Left lung (tissue), 10 donors: ENCODE data around the gene ST7. TPM values are rescaled to one million over a fixed set of nuclear protein-coding genes. Genes with fewer than 3 reads are reported as not detected.

Experiments
- ATAC-seq: fragments of 200-7000 bp; cut with Tn5 transposase; one replicate; pipeline ENCODE4 v1.9.1; 2020; ENCODE audit warnings: moderate library complexity
- DNase-seq, 4 donors: peaks; one replicate each; pipeline ENCODE4 v3.0.0-alpha.2; 2013 to 2020
- H3K27ac ChIP-seq, 2 donors: fragments of 200-600 bp; sonication (generic) in 1 of 2; one replicate each; pipeline versions ENCODE4 v1.5.0 to v1.8.0; 2020 to 2021
- H3K27me3 ChIP-seq, 2 donors: fragments of 200-600 bp; sonication (generic) in 1 of 2; one replicate each; pipeline versions ENCODE4 v1.5.0 to v1.8.0; 2020 to 2021
- H3K36me3 ChIP-seq, 2 donors: fragments of 200-600 bp; sonication (generic) in 1 of 2; one replicate each; pipeline versions ENCODE4 v1.5.0 to v1.8.0; 2020 to 2021
- H3K4me1 ChIP-seq, 2 donors: fragments of 200-600 bp; one replicate each; pipeline ENCODE4 v1.8.0; 2021
- H3K4me3 ChIP-seq, 2 donors: fragments of 200-600 bp; sonication (generic) in 1 of 2; one replicate each; pipeline versions ENCODE4 v1.5.0 to v1.8.0; 2020 to 2021; ENCODE audit warnings: mild to moderate bottlenecking in 1 of 2
- H3K9me3 ChIP-seq, 2 donors: fragments of 200-600 bp; sonication (generic) in 1 of 2; one replicate each; pipeline versions ENCODE4 v1.5.0 to v1.8.0; 2020 to 2021
- CTCF ChIP-seq, 2 donors: fragments of 200-600 bp; sonication (generic) in 1 of 2; IDR thresholded peaks; one replicate each; pipeline versions ENCODE4 v1.5.0 to v1.8.0; 2021; ENCODE audit warnings: antibody characterized with exemption in 2 of 2
- intact Hi-C, 2 donors: fragments of 100-400 bp; cut with DNase I; formaldehyde crosslinking; loops; one replicate each; pipeline versions ENCODE4 v1.11.2 to v1.14.2; 2022
- polyA plus RNA-seq, 6 donors: library from polyadenylated mRNA; unstranded; fragments of 120-200 nt; gene quantifications; one replicate each; pipeline ENCODE4 v1.2.1, GENCODE V29; 2013; ENCODE audit not compliant: insufficient read length in 6 of 6
- total RNA-seq, 2 donors: library from RNA; stranded (reverse); fragmentation: NEBNext Ultra II Directional; extraction: Animal tissue kit (Norgen Biotek cat#: 25700); gene quantifications; one replicate each; pipeline ENCODE4 v1.2.1, GENCODE V29; 2021
- donor health status: DM: no; HTN: yes; CAD: no.
- donor health status: DM: no; HTN: no; CAD: no.

ST7 gene
- total and polyA plus RNA-seq, 8 donors, result 36.3 to 60.6 (median 48.4) TPM

- ATAC-seq, result no peak
- no peak for DNase-seq
- intact Hi-C loops, result no loop called here
- H3K36me3 ChIP-seq, result no peaks in the 10 kb centered on the region
- H3K9me3 ChIP-seq, result no peaks in the 10 kb centered on the region
- H3K27ac ChIP-seq, result no peak overlapping the region
- TF ChIP-seq CTCF (IDR thresholded peaks at IDR 0.05), result no peak
- H3K27me3 ChIP-seq, result no peaks in the 10 kb centered on the region
- no peak overlapping the region for H3K4me3 ChIP-seq
- H3K4me1 ChIP-seq, result peaks cover 0 to 3% of the 10 kb centered on the region in 2 donors
Observed at GRCh38 chr7:117001283-117001682, 48.0 kb downstream of the ST7 start.

GRCh38 chr7:117004899-117005298, 51.6 kb downstream of the ST7 start:
- Histone ChIP-seq H3K4me3 (no peak overlapping the region), H3K27ac (no peak overlapping the region), H3K27me3 (no peaks in the 10 kb centered on the region), H3K4me1 (peaks cover 0 to 21% of the 10 kb centered on the region in 2 donors), H3K36me3 (no peaks in the 10 kb centered on the region), H3K9me3 (no peaks in the 10 kb centered on the region)
- no peak for TF ChIP-seq CTCF (IDR thresholded peaks at IDR 0.05)
- intact Hi-C loops, result no loop called here
- ATAC-seq (no peak), DNase-seq (no peak)

- Histone ChIP-seq H3K4me1 (peaks cover 0 to 26% of the 10 kb centered on the region in 2 donors), H3K27me3 (no peaks in the 10 kb centered on the region), H3K9me3 (no peaks in the 10 kb centered on the region), H3K4me3 (no peak overlapping the region), H3K27ac (no peak overlapping the region), H3K36me3 (no peaks in the 10 kb centered on the region)
- intact Hi-C loops, result no loop called here
- no peak for TF ChIP-seq CTCF (IDR thresholded peaks at IDR 0.05)
- DNase-seq (no peak), ATAC-seq (no peak)
Observed at GRCh38 chr7:117005449-117005848, 52.1 kb downstream of the ST7 start.

- ATAC-seq (no peak), DNase-seq (no peak)
- TF ChIP-seq CTCF (IDR thresholded peaks at IDR 0.05), result no peak
- intact Hi-C loops, result no loop called here
- H3K36me3 ChIP-seq, result no peaks in the 10 kb centered on the region
- H3K9me3 ChIP-seq, result no peaks in the 10 kb centered on the region
- H3K4me3 ChIP-seq, result no peak overlapping the region
- no peak overlapping the region for H3K27ac ChIP-seq
- H3K4me1 ChIP-seq, result peaks cover 0 to 28% of the 10 kb centered on the region in 2 donors
- no peaks in the 10 kb centered on the region for H3K27me3 ChIP-seq
Observed at GRCh38 chr7:117006907-117007684, 53.8 kb downstream of the ST7 start.

- H3K9me3 ChIP-seq, result no peaks in the 10 kb centered on the region
- H3K27ac ChIP-seq, result no peak overlapping the region
- no peak for TF ChIP-seq CTCF (IDR thresholded peaks at IDR 0.05)
- no peaks in the 10 kb centered on the region for H3K27me3 ChIP-seq
- peak in 2 of 4 donors; percentile 45 to 65 for DNase-seq
- H3K4me1 ChIP-seq, result peaks cover 0 to 28% of the 10 kb centered on the region in 2 donors
- intact Hi-C loops, result no loop called here
- H3K4me3 ChIP-seq, result no peak overlapping the region
- ATAC-seq, result no peak
- no peaks in the 10 kb centered on the region for H3K36me3 ChIP-seq
Observed at GRCh38 chr7:117008118-117008885, 55.0 kb downstream of the ST7 start.
